ENCODE measurements around the gene SP9. TPM values are rescaled to one million over a fixed set of nuclear protein-coding genes. Genes with fewer than 3 reads are reported as not detected.

Gene SP9
- total and polyA plus RNA-seq, 9 of the 15 experiments (the other 6 are each of a cell fraction or from before 2014, with no cell fraction given) = 0.04 to 0.23 (median 0.11) TPM; not detected in 3

DNA sequence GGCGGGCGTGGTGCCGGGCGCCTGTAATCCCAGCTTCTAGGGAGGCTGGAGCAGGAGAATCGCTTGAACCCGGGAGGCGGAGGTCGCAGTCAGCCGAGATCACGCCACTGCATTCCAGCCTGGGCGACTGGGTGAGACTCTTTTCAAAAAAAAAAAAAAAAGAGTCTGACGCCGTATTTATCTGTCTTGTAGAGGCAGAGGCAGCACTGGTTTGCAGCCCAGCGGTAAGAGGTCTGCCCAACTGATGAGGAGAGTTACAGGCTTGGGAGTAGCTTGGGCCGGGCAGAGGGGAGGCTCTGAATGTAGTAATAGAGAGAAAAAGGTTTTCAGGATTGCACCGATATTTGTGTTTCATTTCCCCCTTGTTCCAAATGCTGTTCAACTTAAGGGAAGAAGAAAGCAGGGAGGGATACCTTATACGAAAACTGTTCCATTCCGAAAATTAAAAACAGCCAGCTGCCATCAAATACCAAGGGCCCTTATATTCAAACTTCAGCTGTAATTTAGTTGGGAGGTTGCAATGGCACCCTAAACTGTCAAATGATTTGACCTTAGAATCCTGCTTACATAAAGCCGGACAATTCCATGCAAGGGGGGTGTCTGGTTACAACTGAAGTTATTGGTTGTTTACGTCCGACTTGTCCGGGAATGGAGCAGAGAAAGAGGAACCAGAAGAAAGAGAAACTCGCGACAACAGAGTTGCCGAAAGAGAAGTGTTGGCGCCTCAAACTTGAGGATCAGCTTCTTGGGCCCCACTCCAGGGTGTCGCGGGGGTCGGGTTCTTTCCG, 9.2 kb upstream of the SP9 start (continued):
- TF ChIP-seq CHD7 (IDR thresholded peaks at IDR 0.05; ENCODE audit: low read depth, low read length) (no peak), ZNF586 (CRISPR knock-in tag; conservative IDR thresholded peaks at IDR 0.05) (no peak), DDX20 (tag; IDR thresholded peaks at IDR 0.05; ENCODE audit: low read depth) (no peak), ETS1 (conservative IDR thresholded peaks at IDR 0.05; ENCODE audit: control insufficient read depth, low read depth, low read length) (no peak), CLOCK (CRISPR knock-in tag; IDR thresholded peaks at IDR 0.05; ENCODE audit: borderline replicate concordance) (no peak), ZC3H11A (IDR thresholded peaks at IDR 0.05; ENCODE audit: low read depth, low read length) (no peak), TEAD1 (CRISPR knock-in tag; IDR thresholded peaks at IDR 0.05) (peak in 1 of 2 experiments; percentile 30; a peak in 1 of 4 replicates), FOXJ2 (tag; IDR thresholded peaks at IDR 0.05) (no peak), MEF2D (tag; conservative IDR thresholded peaks at IDR 0.05; ENCODE audit: low read depth) (no peak), ZNF133 (CRISPR knock-in tag; IDR thresholded peaks at IDR 0.05) (no peak), ZNF253 (CRISPR knock-in tag; conservative IDR thresholded peaks at IDR 0.05) (no peak)
